K562 (cell line): ENCODE data around the gene BAIAP3. TPM values are rescaled to one million over a fixed set of nuclear protein-coding genes. Genes with fewer than 3 reads are reported as not detected.

Source experiments
- CREBBP ChIP-seq: IDR thresholded peaks from one replicate; pipeline ENCODE4 v1.6.1; 2012; ENCODE audit warnings: low read depth, mild to moderate bottlenecking, control low read depth, inconsistent platforms, low read length
- E2F3 ChIP-seq: fragments of 250-450 bp; sonication (Bioruptor Pico); IDR thresholded peaks from 2 replicates; pipeline ENCODE4 v1.4.0; 2020; ENCODE audit warnings: mild to moderate bottlenecking
- ELF2 ChIP-seq: fragments of 250-450 bp; sonication (Bioruptor Pico); IDR thresholded peaks from 2 replicates; pipeline ENCODE4 v1.5.0; 2021; ENCODE audit warnings: mild to moderate bottlenecking
- FOXP1 ChIP-seq: sonication (generic); formaldehyde crosslinking; IDR thresholded peaks from 2 replicates; pipeline ENCODE4 v1.8.0; 2022; ENCODE audit warnings: mild to moderate bottlenecking, missing genetic modification reagents
- KAT8 ChIP-seq: fragments of 450-650 bp; IDR thresholded peaks from 2 replicates; pipeline ENCODE4 v1.6.1; 2016; ENCODE audit warnings: low read depth, mild to moderate bottlenecking
- MIER1 ChIP-seq: fragments of 450-650 bp; IDR thresholded peaks from 2 replicates; pipeline ENCODE4 v1.6.1; 2016; ENCODE audit warnings: antibody characterized with exemption, mild to moderate bottlenecking, low read depth
- MXI1 ChIP-seq: IDR thresholded peaks from 2 replicates; pipeline ENCODE4 v1.6.1; 2011; ENCODE audit warnings: low read depth, mild to moderate bottlenecking, improper control_type of control experiment, low read length
- NCOA2 ChIP-seq, 2 experiments: fragments of 450-650 bp; IDR thresholded peaks; 2 replicates each; pipeline ENCODE4 v1.6.1; 2018; ENCODE audit warnings: mild to moderate bottlenecking in 2 of 2, moderate library complexity in 1 of 2; ENCODE audit not compliant: partially characterized antibody in 2 of 2
- NR1H2 ChIP-seq: sonication (generic); formaldehyde crosslinking; IDR thresholded peaks from 2 replicates; pipeline ENCODE4 v1.4.0; 2020; ENCODE audit warnings: mild to moderate bottlenecking, missing genetic modification reagents
- NR2C2 ChIP-seq, 2 experiments: fragments of 200-800 bp in 1 of 2; sonication (Bioruptor generic) in 1 of 2; sonication (generic) in 1 of 2; formaldehyde crosslinking in 1 of 2; IDR thresholded peaks; 2 replicates each; pipeline versions ENCODE4 v1.6.1 to v1.8.0; 2016 to 2022; ENCODE audit warnings: mild to moderate bottlenecking in 1 of 2, missing compliant biosample characterization in 1 of 2, missing genetic modification characterization in 1 of 2, missing genetic modification reagents in 1 of 2
- PCBP2 ChIP-seq: fragments of 200-400 bp; formaldehyde crosslinking; IDR thresholded peaks from 2 replicates; pipeline ENCODE4 v1.6.1; 2018; ENCODE audit warnings: low read length, low read depth, mild to moderate bottlenecking, moderate library complexity; ENCODE audit not compliant: poor library complexity, severe bottlenecking
- POLR2AphosphoS5 ChIP-seq: IDR thresholded peaks from 2 replicates; pipeline ENCODE4 v1.6.1; 2011; ENCODE audit warnings: mild to moderate bottlenecking, low read depth, low read length, moderate library complexity; ENCODE audit not compliant: control insufficient read depth, insufficient read depth
- RBBP5 ChIP-seq: fragments of 200-600 bp; sonication (generic); IDR thresholded peaks from 2 replicates; pipeline ENCODE4 v1.6.1; 2012; ENCODE audit warnings: borderline replicate concordance, mild to moderate bottlenecking, low read length, control low read depth, inconsistent platforms; ENCODE audit not compliant: insufficient read depth, poor library complexity, severe bottlenecking
- RBM22 ChIP-seq: fragments of 200-400 bp; formaldehyde crosslinking; IDR thresholded peaks from 2 replicates; pipeline ENCODE4 v1.6.1; 2018; ENCODE audit warnings: low read length, low read depth; ENCODE audit not compliant: poor library complexity, severe bottlenecking
- SP2 ChIP-seq: IDR thresholded peaks from 2 replicates; pipeline ENCODE4 v1.6.1; 2011; ENCODE audit warnings: mild to moderate bottlenecking, low read depth, low read length, moderate library complexity; ENCODE audit not compliant: poor library complexity, severe bottlenecking; ENCODE audit errors: extremely low read depth
- TSC22D4 ChIP-seq: fragments of 450-650 bp; IDR thresholded peaks from 2 replicates; pipeline ENCODE4 v1.6.1; 2016; ENCODE audit warnings: missing genetic modification characterization, missing biosample characterization, control low read depth
- U2AF1 ChIP-seq: fragments of 200-400 bp; formaldehyde crosslinking; optimal IDR thresholded peaks from 2 replicates; pipeline ENCODE3; 2017; ENCODE audit warnings: mild to moderate bottlenecking, low read depth, low read length, moderate library complexity
- ZC3H8 ChIP-seq: fragments of 450-650 bp; IDR thresholded peaks from 2 replicates; pipeline ENCODE4 v1.6.1; 2017
- ZFP1 ChIP-seq: fragments of 450-650 bp; formaldehyde crosslinking; IDR thresholded peaks from 2 replicates; pipeline ENCODE4 v1.4.0; 2020; ENCODE audit warnings: mild to moderate bottlenecking, mixed read lengths
- ZNF165 ChIP-seq: fragments of 250-450 bp; sonication (Bioruptor Pico); IDR thresholded peaks from 2 replicates; pipeline ENCODE4 v1.4.0; 2020; ENCODE audit warnings: borderline replicate concordance
- ZNF57 ChIP-seq: fragments of 450-650 bp; formaldehyde crosslinking; IDR thresholded peaks from 2 replicates; pipeline ENCODE4 v1.4.0; 2020; ENCODE audit warnings: mild to moderate bottlenecking, moderate library complexity
- ZNF696 ChIP-seq: fragments of 250-450 bp; sonication (Bioruptor Pico); conservative IDR thresholded peaks from 2 replicates; pipeline ENCODE4 v1.4.0; 2020; ENCODE audit warnings: mild to moderate bottlenecking, moderate library complexity
- polyA plus RNA-seq, 8 experiments: library from polyadenylated mRNA; depleted of rRNA in 4 of 8; stranded (reverse) in 5 of 8; unstranded in 3 of 8; fragments of >200 nt; fragmentation: Nextera tagmentation in 2 of 8; fragmentation: Illumina TruSeq in 1 of 8; extraction: Ambion mirVana in 2 of 8; extraction: Trizol in 1 of 8; gene quantifications; 2 replicates each; pipeline versions ENCODE4 v1.2.1 to v1.2.3, GENCODE V29; 2011 to 2014; ENCODE audit warnings: inconsistent platforms in 1 of 8, missing spikeins in 1 of 8
- total RNA-seq, 7 experiments: library from RNA; depleted of rRNA in 6 of 7; stranded (reverse); fragments of >200 nt in 6 of 7; fragmentation: Illumina TruSeq in 2 of 7; extraction: Trizol in 2 of 7; gene quantifications; 2 replicates each; pipeline versions ENCODE4 v1.2.1 to v1.2.3, GENCODE V29; 2011 to 2021; ENCODE audit warnings: low replicate concordance in 1 of 7
- TF ChIP-seq, protein P1 (sequence below): sonication (generic); IDR thresholded peaks from 2 replicates; pipeline ENCODE4 v1.6.1; 2016
- TF ChIP-seq, protein P2 (sequence below): IDR thresholded peaks from 3 replicates; pipeline ENCODE4 v1.6.1; 2011; ENCODE audit warnings: borderline replicate concordance, mild to moderate bottlenecking, moderate library complexity; ENCODE audit not compliant: insufficient read length; ENCODE audit errors: extremely low read depth

Gene BAIAP3
- total and polyA plus RNA-seq, 9 of the 15 experiments (the other 6 are each of a cell fraction or from before 2014, with no cell fraction given) = 0.03 to 4.5 (median 0.57) TPM; not detected in 1

DNA sequence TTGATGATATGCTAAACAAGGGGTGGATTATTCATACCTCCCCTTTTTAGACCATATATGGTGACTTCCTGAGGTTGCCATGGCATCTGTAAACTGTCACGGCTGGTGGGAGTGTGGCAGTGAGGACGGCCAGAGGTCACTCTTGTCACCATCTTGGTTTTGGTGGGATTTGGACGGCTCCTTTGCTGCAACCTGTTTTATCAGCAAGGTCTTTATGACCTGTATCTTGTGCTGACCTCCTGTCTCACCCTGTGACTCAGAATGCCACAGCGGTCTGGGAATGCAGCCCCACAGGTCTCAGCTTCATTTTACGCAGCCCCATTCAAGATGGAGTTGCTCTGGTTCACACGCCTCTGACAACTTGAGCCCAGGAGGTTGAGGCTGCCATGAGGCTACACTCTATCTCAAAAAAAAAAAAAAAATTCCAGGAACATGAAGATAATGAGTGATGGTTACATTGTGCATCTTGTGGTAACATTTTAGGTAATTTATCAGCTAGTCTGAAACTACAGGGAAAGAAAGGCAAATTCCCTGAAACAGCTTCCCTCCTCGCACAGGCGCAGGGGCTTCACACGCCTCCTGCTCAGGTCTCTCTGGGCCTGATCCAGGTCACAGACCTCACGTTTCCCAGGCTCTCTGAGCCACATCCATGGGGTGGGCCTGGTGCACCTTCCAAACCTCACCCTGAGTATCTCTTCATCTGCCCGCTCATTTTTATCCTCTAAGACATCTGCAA, 39.4 kb upstream of the BAIAP3 start (continued):
- TF ChIP-seq, protein P1, sequence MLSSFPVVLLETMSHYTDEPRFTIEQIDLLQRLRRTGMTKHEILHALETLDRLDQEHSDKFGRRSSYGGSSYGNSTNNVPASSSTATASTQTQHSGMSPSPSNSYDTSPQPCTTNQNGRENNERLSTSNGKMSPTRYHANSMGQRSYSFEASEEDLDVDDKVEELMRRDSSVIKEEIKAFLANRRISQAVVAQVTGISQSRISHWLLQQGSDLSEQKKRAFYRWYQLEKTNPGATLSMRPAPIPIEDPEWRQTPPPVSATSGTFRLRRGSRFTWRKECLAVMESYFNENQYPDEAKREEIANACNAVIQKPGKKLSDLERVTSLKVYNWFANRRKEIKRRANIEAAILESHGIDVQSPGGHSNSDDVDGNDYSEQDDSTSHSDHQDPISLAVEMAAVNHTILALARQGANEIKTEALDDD = no peak
- TF ChIP-seq ZNF696 (CRISPR knock-in tag) (peak; percentile 69; the same call in 1 of the 2 replicates), U2AF1 (no peak), RBBP5 (no peak), TSC22D4 (tag) (no peak), KAT8 (no peak), ZFP1 (CRISPR knock-in tag) (peak; percentile 91), SP2 (no peak), E2F3 (CRISPR knock-in tag) (peak; percentile 99), CREBBP (no peak), RBM22 (no peak), NR1H2 (CRISPR knock-in tag) (no peak), FOXP1 (no peak), ZC3H8 (no peak), MIER1 (no peak), MXI1 (no peak), ZNF165 (CRISPR knock-in tag) (peak; percentile 98), POLR2AphosphoS5 (no peak), ZNF57 (CRISPR knock-in tag) (peak; percentile 93), PCBP2 (no peak), ELF2 (CRISPR knock-in tag) (peak; percentile 90), NR2C2 (CRISPR knock-in tag; IDR thresholded peaks at IDR 0.05) (no peak; the same call in none of the 2 replicates), NR2C2 (tag; IDR thresholded peaks at IDR 0.05) (peak; percentile 92), NCOA2 (IDR thresholded peaks at IDR 0.05; ENCODE audit: partially characterized antibody in 2 of 2) (no peak)
- TF ChIP-seq, protein P2, sequence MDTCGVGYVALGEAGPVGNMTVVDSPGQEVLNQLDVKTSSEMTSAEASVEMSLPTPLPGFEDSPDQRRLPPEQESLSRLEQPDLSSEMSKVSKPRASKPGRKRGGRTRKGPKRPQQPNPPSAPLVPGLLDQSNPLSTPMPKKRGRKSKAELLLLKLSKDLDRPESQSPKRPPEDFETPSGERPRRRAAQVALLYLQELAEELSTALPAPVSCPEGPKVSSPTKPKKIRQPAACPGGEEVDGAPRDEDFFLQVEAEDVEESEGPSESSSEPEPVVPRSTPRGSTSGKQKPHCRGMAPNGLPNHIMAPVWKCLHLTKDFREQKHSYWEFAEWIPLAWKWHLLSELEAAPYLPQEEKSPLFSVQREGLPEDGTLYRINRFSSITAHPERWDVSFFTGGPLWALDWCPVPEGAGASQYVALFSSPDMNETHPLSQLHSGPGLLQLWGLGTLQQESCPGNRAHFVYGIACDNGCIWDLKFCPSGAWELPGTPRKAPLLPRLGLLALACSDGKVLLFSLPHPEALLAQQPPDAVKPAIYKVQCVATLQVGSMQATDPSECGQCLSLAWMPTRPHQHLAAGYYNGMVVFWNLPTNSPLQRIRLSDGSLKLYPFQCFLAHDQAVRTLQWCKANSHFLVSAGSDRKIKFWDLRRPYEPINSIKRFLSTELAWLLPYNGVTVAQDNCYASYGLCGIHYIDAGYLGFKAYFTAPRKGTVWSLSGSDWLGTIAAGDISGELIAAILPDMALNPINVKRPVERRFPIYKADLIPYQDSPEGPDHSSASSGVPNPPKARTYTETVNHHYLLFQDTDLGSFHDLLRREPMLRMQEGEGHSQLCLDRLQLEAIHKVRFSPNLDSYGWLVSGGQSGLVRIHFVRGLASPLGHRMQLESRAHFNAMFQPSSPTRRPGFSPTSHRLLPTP = no peak
